ENCODE measurements around the gene RNF208.

DNA sequence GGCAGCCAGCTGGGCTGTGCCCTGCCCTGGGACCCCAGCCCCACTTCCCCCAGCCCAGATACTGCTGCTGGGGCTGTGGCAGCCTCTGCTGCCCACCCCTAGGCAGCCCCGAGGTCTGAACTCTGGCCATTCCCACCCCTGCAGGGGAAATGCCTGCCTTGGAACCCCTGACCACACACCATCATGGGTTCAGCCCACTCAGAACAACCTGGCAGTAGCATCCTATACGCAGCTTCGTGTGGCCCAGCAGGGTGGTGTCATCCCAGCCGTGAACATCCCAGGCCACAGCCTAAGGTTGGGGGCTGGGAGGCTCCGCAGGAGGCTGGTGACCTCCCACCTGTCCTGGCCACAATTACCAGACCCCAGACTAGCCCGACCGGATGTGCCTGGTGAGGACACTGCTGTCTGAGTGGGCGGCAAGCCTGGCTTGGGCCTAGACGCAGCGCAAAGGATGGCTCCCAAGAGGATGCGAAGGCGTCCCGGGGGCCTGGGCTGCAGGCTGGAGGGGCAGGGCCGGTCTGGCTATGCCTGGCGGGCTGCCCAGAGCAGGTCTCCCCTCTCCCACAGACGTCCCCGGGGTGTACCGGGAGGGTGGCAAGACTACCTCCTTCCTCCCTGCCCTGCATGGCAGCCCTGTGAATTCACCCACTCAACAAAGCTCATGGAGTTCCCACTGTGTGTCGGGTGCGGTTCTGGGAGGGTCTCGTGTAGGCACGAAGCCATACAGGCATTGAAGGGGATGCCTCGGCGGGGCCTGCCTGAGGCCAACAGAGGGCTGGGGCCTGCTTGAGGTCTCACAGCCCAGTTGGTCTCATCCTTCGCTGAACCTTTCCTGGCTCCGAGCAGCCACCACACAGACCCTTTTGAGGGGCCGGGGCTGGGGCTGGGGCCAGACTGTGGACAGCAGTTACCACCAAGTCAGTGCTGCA lies 7.2 kb upstream of the RNF208 start:
- no peak for TF ChIP-seq POLR2A (IDR thresholded peaks at IDR 0.05)
- TF ChIP-seq CTCF (IDR thresholded peaks at IDR 0.05) = no peak
